IPS-18c (cell line): ENCODE data around the gene SLC35B3.
A peak's percentile ranks its signal among the peaks of the same experiment; 100 is the strongest.
"Not testable (repeated sequence)": the region's sequence is repeated elsewhere in the genome, so short reads cannot be mapped to it uniquely, and the experiment has no call there.

ENCODE experiments used
- H3K4me3 ChIP-seq: 2 replicates; pipeline ENCODE4 v1.7.0; 2013; ENCODE audit warnings: low read depth, mild to moderate bottlenecking, low read length, moderate library complexity; ENCODE audit not compliant: insufficient read depth
- H3K9me3 ChIP-seq: one replicate; pipeline ENCODE4 v1.6.1; 2013; ENCODE audit warnings: mild to moderate bottlenecking, low read length, moderate library complexity; ENCODE audit not compliant: control insufficient read depth, insufficient read depth

Gene SLC35B3

DNA sequence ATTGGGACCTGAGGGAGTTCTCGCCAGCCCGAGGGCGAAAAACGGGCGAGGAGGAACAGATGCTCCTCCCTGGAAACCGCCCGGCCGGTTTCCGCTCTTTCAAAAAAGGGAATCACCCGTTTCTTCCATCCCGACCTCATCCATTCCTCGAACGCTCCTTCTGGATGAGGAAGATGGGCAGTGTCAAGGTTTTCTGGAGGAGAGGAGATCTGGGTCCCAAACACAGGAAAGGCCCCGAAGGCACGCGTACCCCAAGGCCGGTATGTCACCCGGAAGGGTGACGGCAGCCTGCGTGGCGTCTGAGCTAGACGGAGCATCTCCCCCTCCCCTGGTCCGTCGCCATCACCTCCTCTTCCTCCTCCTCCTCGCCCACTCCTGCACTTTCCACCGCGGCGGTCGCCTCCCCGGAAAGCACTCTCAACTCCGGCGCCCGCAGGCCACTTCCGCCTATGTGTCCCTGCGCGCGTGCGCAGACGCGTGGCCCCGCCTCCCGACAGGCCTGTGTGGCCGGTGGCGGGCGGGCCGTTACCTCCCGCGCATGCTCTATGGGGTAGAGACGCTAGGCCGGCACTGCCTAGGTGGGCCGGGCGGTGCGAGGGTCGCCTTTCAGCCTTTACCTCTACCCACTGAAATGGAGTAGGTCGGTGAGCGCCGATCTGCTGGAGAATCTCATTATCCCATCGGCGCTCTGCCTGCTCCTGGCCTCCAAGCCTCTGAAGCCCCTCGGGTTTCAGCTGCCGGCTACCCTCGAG is at the start of gene SLC35B3:
Gene SLC35B3, minus strand, starts transcription at position 453 of the 752 bp plus-strand sequence.
- no peaks in the 10 kb centered on the region for H3K9me3 ChIP-seq
- H3K4me3 ChIP-seq = peak within 1 kb of the TSS; percentile 72

DNA sequence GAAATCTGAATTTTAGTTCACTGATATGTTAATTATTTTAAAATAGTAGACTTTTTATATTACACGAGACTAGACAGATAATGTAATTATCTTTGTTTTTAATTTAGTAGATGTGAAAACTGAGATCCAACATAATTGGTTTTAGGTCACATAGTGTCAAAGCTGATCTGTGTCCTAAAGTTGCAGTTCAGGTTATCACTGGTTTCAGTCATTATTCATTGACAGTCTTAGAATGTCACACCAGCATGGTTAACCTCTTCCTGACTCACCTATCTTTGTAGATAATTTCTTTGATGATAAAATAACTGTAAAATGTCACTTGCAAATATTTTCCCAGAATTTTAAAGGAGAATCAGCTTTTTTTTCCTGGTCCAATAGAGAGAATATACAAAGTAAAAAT is 48.3 kb upstream of the SLC35B3 start:
- no peaks in the 10 kb centered on the region for H3K9me3 ChIP-seq
- no peak overlapping the region for H3K4me3 ChIP-seq

DNA sequence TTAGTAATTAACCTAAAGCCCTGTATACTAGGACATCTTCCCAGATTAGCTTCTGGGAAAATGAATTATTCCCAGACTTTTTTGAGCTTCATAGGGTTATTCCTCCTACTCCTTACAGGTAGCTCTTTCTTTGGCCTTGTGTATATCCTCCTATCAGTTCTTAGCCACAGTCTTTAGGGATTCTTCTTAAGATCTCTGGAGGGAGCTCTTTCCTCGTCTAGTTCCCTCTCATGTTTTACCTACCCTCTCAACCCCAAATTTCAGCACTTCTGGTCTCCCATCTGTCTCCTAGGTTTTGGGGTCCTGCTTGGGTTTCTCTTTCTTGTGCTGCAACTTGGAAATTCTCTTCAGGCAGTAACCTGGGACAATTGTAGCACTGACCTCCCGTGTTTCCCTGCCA is 46.4 kb upstream of the SLC35B3 start:
- Histone ChIP-seq H3K4me3 (no peak overlapping the region), H3K9me3 (peaks cover 2% of the 10 kb centered on the region)

DNA sequence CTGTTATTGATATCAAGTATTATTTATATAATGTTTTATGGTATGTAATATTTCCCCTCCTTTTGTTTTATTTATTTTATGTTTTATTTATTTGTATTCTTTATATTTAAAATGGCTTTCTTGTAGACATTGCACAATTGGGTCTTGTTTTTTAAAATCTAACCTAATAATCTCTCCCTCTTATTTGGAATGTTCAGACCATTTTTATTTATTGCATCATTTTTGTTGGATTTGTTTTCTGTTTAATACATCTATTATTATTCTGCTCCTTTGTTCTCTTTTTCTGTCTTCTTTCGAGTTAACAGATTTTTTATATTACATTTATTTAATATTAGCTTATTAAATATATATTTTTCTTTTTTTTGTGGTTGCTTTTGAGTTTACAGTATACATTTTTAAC is 43.1 kb upstream of the SLC35B3 start:
- Histone ChIP-seq H3K9me3 (peaks cover 2% of the 10 kb centered on the region), H3K4me3 (no peak overlapping the region)

DNA sequence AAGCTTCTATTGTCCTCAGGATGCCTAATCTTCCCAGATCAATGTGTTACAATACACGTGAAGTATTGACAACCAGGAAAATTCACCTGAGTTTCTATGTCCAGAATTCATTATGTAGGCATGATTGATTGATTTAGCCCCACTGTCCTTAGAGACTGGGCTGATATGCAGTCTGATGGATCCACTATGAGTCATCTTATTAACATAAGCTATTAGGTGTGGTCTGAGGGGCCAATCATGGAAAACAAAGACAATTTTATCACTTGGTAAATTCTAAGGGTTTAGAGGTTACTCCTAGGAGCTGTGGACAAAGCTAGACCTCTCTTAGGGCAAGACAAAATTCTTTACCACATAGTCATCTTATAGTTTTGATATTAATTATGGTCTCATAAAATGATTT is 41.3 kb upstream of the SLC35B3 start:
- Histone ChIP-seq H3K4me3 (no peak overlapping the region), H3K9me3 (peaks cover 2% of the 10 kb centered on the region)

DNA sequence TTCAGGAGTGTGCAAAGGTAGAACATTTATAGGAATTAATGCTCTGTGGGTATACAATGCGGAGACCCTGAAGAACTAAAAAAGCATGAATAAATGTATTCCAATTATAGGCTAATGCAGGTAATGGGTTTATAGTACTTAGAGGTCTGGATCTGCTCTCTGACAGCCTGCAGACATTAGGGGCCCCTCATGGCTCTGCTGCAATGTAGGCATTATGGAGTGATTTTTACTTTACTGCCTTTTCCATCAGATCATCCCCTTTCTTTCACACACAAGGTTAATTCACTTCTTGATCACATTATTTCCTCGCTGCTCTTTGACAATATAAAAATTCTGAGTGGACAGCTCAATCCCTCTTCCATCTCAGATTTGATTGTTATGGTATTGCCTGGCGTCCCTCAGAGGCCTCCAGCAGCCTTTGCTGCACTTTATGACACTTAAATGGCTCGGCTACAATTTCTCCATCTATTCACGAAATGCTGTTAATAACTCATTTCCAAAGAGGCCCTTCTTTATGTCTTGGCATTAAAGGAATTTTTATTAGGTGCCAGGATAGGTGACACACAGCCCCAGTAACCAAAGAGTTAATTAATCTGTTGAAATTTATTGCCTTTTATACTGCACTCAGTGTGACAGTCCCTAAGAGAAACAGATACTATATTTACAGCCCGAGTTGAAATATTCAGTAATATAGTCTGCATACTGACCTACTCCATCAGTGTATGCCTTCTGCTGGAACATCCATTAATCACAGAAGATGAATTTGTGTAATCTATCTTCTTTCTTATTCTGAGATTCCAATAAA is 33.4 kb upstream of the SLC35B3 start:
- Histone ChIP-seq H3K4me3 (no peak overlapping the region), H3K9me3 (no peaks in the 10 kb centered on the region)

DNA sequence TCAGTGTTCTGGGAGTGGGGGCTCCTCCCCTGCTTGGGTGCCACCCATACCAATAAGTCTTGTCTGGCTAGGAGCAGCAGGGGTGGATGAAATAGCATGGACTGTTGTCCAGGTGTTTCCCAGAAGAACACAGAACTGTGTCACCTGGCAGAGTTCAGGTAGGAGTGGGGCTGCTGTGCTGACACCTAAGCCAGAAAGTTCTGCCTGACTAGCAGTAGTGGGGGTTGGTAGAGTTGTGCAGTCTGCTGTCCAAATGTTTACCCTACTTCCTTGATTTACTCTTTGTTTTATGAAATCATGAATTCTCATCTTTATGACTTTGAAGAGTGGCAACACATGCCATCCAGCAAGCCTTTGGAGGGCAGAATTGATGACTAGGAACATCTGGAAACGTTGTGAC is 27.3 kb upstream of the SLC35B3 start:
- Histone ChIP-seq H3K4me3 (no peak overlapping the region), H3K9me3 (no peaks in the 10 kb centered on the region)

DNA sequence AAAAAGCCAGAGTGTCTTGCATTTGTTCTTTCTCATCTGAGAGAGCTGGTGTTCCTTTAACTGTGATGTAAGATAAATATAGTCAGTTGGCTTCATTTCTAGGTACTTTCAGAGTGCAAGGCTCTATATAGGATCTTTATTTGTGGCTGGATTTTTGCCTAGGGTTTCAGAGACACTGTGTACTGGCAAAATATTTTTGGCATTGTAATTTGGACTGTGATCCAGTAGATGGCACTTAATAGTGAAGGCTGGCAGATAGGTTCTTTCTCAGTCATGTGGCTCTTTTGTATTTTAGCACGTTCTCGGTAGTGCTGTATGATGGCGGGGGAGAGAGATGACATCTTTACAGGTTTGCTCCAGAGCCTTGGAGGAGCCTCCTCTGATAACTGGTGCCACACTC is 26.8 kb upstream of the SLC35B3 start:
- H3K9me3 ChIP-seq = no peaks in the 10 kb centered on the region
- H3K4me3 ChIP-seq = no peak overlapping the region

DNA sequence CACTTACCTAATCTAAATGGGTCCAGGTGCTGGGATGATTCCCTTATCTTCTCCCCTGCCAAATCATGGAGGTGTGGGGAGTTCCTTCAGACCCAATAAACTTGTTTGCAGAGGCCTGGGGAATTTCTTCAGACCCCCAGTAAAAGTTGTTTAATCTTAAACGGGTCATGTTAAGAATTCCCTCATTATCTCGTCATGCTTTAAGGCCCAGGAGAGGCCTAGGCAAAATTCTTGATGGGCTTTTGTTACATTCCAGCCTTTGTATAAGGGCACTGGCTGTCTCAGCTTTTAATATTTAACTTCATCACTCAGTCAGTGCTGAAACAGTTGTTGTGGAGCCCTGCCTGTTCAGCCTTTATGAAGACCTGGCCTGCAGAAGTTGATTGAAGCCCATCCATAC is 11.0 kb upstream of the SLC35B3 start:
- H3K9me3 ChIP-seq = no peaks in the 10 kb centered on the region
- no peak overlapping the region for H3K4me3 ChIP-seq

DNA sequence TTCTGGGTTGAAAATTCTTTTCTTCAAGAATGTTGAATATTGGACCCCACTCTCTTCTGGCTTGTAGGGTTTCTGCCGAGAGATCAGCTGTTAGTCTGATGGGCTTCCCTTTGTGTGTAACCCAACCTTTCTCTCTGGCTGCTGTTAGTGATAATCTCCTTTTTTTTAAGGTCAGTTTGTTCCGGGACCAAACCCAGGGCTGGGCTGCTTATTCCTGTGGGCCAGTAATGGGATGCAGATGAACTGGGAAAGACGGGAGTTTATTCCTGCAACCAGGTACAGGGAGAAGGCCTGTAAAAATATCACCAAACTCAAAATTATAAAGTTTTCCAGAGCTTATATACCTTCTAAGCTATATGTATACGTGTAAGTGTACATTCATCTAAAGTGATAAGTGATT is 10.6 kb upstream of the SLC35B3 start:
- H3K4me3 ChIP-seq, H3K9me3 ChIP-seq: not testable (repeated sequence)

DNA sequence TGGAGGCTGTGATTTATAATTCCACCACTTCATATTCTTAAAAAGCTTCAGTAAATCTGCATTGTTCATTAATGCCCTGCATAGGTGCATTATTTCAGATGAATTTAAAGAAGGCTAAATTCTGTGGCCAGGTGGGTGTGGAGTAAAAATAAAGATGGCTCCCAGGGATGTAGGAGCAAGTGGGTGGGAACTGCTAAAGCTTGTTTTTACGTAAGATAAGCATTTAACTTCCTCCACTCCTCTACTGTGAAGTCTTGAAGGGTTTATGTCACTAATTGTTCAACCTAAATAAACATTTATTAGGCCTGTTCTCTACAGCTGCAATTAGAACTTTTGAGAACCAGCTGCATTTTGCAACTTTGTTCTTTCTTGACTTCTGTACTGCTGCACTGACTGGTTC is 6.8 kb upstream of the SLC35B3 start:
- H3K4me3 ChIP-seq = no peak overlapping the region
- no peaks in the 10 kb centered on the region for H3K9me3 ChIP-seq

DNA sequence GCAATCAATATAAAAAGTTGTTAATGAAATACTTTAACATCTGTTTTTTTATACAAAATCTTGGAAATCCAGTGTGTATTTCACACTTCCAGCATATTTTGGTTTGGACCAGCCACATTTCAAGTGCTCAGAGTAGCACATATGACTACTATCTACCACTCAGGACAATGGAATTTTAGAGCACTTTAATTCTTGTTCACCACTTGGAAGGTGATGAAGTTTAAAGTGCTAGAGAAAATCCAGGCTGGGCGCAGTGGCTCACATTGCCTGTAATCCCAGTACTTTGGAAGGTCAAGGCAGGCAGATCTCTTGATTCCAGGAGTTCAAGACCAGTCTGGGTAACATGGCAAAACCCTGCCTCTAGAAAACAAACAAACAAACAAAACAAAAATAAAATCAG is 6.1 kb upstream of the SLC35B3 start:
- Histone ChIP-seq H3K4me3 (no peak overlapping the region), H3K9me3 (no peaks in the 10 kb centered on the region)

DNA sequence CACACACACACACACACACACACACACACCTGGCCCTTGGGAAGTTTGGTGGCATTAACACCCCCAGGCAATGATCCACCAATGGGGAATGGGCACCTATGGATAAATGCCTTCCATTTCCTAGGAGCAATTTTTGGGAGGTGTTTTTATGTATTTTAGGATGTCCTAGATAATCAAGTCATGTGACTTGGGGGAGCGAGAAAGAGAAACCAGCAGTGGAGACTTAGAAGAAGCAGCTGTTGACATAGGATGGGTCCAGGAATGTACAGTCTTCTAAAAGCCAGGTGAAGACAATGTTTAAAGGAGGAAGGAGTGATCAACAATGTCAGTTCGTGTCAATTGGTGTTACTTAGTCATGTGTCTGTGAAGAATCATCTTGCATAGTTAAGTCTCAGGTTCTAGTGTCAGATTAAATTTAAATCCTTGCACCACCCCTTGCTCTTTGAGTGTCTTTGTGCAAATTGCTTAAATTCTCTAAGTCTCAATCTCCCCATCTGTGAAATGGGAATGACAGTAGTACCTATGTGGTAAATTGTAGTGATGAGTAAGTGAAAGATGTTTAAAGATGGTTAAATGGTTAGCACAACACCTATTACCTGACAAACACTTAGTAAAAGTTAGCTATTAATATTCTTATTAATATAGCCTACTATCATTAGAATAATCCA is 4.4 kb upstream of the SLC35B3 start:
- no peaks in the 10 kb centered on the region for H3K9me3 ChIP-seq
- H3K4me3 ChIP-seq = no peak overlapping the region

DNA sequence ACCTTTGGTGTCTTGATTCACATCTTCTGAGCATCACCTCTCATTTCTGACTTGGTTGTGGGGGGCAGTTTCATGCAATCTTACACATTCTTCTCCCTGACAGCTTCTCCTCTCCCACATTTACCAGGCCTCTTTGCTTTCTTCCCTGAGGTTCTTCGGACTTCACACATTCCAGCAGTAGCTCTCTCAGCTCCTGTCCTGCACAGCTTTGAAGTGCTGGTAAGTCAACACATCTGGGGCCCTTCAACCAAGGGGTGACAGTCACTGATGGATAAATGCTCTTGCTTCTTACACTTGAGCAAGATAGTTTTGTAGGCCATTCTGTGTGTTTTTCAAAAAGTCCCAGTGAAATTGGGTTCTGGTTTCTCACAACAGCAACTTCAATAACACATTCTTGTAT is 2.5 kb upstream of the SLC35B3 start:
- H3K9me3 ChIP-seq = no peaks in the 10 kb centered on the region
- no peak overlapping the region for H3K4me3 ChIP-seq

DNA sequence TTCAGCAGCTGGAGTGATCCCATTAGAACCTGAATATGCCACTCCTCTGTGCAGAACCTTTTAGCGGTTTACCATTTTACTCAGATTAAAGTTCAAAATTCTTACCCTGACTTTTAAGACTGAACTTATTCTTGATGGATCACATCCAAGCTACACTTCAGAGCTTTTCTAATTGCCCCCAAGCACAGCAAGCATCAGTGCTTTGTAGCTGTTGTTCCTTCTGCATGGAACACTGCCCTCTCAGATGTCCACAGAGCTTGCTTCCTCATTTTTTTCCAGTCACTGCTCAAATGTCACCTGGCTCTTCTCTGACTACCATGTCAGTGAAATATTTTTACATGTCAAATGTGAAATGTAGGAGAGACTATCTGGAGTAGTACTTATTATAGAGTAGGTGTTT is 1.6 kb upstream of the SLC35B3 start:
- no peak overlapping the region for H3K4me3 ChIP-seq
- no peaks in the 10 kb centered on the region for H3K9me3 ChIP-seq

DNA sequence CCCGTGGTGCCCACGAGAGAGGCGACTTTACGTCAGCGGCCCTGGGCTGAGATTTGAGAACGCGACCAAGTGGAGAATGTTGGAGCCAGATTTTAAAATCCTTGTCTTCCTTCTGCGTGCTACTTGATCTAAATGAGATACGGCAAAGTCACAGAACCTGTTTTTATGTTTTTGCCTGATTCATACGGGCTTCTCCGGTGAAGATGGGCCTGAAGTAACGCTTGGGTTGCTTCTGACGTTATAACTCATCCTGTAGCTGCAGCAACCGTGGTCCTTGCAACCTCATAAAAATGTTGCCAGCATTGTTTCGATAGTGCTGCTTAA is 462 bp upstream of the SLC35B3 start:
- peak overlapping the region; percentile 72; the same call in 1 of the 2 replicates for H3K4me3 ChIP-seq
- no peaks in the 10 kb centered on the region for H3K9me3 ChIP-seq

DNA sequence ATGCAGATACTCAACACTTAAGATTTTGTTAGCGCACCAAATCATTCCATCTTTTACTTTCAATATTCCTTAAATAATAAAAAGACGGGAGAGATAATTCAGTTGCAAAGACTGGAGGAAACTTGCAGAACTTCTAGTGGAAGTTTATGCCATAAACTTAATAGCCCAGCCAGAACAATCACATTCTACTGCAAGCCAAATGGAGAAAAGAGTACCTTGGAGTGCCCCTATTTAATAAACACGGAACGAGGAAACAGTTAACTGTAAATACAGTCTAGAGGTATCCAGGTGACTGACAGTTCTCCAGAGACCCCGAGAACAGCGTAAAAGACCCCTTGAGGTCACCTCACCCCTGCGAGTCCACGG is 635 bp downstream of the SLC35B3 start:
- Histone ChIP-seq H3K9me3 (no peaks in the 10 kb centered on the region), H3K4me3 (peak overlapping the region; percentile 72)

DNA sequence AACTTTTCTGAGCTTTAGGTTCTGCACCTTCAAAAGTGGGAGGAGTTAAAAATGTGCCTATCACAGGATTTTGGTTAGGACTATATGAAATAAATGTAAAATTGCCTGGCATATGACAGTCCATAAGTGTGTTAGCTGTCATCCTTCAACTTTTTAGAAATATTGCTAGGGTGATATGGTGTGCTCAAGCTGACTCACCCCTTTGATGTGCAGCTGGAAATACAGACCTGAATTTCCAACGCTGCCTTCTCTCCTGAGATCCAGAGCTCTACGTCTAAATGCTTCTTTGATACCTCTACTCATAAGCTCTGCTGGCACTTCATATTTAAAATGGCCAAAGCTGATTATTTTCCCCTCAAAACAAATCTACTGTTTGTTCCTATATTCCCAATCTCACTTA is 2.7 kb downstream of the SLC35B3 start:
- no peak overlapping the region for H3K4me3 ChIP-seq
- H3K9me3 ChIP-seq = no peaks in the 10 kb centered on the region
